SJSA1 (cell line): ENCODE measurements around the gene TOP2A. TPM values are rescaled to one million over a fixed set of nuclear protein-coding genes. Genes with fewer than 3 reads are reported as not detected.

Experiments used
- DNase-seq, 2 experiments: peaks; one replicate each; pipeline ENCODE4 v3.0.0-alpha.2; 2015 to 2020; ENCODE audit warnings: low spot score in 2 of 2, low read depth in 1 of 2
- H3K27ac ChIP-seq: fragments of 250-450 bp; sonication (Bioruptor Pico); 2 replicates; pipeline ENCODE4 v1.5.1; 2020; ENCODE audit warnings: mild to moderate bottlenecking, moderate library complexity
- H3K27me3 ChIP-seq: fragments of 250-450 bp; sonication (Bioruptor Pico); replicated peaks from 2 replicates; pipeline ENCODE4 v1.5.1; 2020; ENCODE audit warnings: mild to moderate bottlenecking, moderate library complexity
- H3K36me3 ChIP-seq: fragments of 250-450 bp; sonication (Bioruptor Pico); 2 replicates; pipeline ENCODE4 v1.5.1; 2020; ENCODE audit warnings: mild to moderate bottlenecking
- H3K4me1 ChIP-seq: fragments of 250-450 bp; sonication (Bioruptor Pico); replicated peaks from 2 replicates; pipeline ENCODE4 v1.6.1; 2021; ENCODE audit warnings: mild to moderate bottlenecking
- H3K4me3 ChIP-seq: fragments of 250-450 bp; sonication (Bioruptor Pico); 2 replicates; pipeline ENCODE4 v1.5.1; 2020; ENCODE audit warnings: mild to moderate bottlenecking
- H3K9me3 ChIP-seq: fragments of 250-450 bp; sonication (Bioruptor Pico); replicated peaks from 2 replicates; pipeline ENCODE4 v1.5.1; 2020; ENCODE audit warnings: mild to moderate bottlenecking
- total RNA-seq: library from RNA; depleted of rRNA; stranded (reverse); fragments of >200 nt; shearing (Covaris generic); gene quantifications from 2 replicates; pipeline ENCODE4 v1.2.3, GENCODE V29; 2014

The TOP2A gene
- total RNA-seq, 1 experiment from 2014 or later: 389 TPM

DNA sequence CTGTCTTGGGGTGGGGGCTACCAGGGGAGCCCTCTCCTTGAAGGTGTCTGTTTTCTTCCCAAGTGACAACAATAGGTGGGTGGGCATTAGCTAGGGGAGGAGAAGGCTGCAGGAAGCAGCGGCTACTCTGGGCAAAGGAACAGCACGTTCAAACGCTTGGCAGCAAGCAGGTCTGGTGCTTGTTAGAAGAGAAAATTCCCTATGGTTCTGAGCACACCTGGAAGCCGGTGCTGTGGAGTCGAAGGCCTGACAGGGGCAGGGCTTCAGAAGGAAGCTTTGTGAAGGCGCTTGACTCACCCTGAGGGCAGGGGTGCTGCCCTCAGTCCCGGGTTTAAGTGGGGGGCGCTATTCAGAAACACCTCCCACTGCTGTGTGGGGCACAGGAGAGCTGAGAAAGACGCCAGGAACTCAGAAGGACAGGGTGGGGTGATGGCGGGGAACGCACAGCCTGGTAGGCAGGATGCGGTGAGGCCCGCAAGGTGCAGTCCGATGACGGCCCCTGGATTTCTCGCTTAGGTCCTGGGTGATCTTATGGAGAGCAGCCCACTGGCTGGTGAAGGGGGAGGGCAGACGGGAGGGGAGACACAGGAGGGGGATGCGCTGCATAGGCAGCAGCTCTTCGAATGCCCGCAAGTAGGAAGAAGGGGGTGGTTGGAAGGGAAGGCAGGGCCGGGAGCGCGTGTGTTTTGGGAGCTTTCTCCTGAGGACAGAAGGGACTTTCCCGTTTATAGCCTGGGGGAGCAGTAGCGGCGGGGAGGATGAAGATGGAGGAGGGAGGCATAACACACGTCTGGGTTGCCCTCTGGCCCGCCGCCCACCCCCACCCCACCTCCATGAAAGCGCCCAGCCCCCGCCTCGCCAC, 56.4 kb downstream of the TOP2A start:
- Histone ChIP-seq H3K4me1 (peaks cover 30% of the 10 kb centered on the region), H3K36me3 (peaks cover 10% of the 10 kb centered on the region), H3K4me3 (no peak overlapping the region), H3K27ac (no peak overlapping the region), H3K9me3 (no peaks in the 10 kb centered on the region), H3K27me3 (no peaks in the 10 kb centered on the region)
- DNase-seq: no peak

DNA sequence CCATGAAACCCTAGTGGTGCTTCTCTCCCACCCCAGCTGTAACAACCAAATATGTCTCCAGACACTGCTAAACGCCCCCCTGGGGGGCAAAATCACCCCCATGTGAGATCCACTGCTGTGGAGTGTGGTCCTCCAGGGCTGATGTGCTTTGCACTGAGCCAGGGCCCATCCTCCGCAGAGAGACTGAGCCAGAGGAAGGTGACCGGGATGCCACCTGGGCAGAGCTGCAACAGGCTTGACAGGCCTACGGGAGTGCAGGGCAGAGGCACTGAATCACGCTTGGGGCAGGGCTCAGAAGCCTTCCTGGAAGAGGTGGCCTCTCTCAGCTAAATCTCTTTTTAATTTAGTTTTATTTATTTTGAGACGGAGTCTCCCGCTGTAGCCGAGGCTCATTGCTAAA, 57.6 kb downstream of the TOP2A start:
- Histone ChIP-seq H3K4me1 (peaks cover 34% of the 10 kb centered on the region), H3K9me3 (no peaks in the 10 kb centered on the region), H3K27ac (no peak overlapping the region), H3K36me3 (peaks cover 22% of the 10 kb centered on the region), H3K4me3 (no peak overlapping the region), H3K27me3 (no peaks in the 10 kb centered on the region)
- DNase-seq: no peak

DNA sequence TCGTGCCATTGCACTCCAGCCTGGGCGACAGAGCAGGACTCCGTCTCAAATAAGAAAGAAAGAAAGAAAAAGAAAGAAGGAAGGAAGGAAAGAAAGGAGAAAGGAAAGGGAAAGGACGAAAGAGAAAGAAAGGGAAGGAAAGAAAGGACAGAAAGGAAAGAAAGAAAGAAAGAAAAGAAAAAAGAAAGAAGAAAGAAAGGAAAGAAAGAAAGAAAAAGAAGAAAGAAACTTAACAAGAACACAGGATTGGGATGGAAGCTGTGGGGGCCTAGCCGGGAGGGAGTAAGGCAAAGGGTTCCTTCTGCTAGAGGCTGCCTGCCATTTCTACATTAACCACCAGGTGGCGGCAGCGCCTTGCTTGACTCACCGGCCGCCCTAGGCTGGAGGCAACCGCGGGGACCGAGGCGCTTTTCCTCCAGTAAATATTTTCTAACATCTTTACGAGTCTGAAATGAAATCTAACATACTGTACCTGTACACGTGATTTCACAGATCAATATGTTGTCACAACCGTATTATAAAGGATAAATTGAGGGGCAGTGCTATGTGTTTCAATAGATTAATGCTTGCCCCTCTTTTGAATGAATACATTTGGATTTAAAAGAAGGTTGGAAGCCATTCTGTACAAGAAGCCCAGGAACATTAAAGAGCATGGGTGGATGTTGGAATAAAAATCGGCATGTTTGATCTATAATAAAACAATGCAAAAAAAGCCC, 59.2 kb downstream of the TOP2A start:
- H3K9me3 ChIP-seq: no peaks in the 10 kb centered on the region
- no peaks in the 10 kb centered on the region for H3K27me3 ChIP-seq
- H3K27ac ChIP-seq: no peak overlapping the region
- peak; percentile 80 to 84 for DNase-seq
- H3K36me3 ChIP-seq: peaks cover 38% of the 10 kb centered on the region
- H3K4me3 ChIP-seq: no peak overlapping the region
- peaks cover 34% of the 10 kb centered on the region for H3K4me1 ChIP-seq

DNA sequence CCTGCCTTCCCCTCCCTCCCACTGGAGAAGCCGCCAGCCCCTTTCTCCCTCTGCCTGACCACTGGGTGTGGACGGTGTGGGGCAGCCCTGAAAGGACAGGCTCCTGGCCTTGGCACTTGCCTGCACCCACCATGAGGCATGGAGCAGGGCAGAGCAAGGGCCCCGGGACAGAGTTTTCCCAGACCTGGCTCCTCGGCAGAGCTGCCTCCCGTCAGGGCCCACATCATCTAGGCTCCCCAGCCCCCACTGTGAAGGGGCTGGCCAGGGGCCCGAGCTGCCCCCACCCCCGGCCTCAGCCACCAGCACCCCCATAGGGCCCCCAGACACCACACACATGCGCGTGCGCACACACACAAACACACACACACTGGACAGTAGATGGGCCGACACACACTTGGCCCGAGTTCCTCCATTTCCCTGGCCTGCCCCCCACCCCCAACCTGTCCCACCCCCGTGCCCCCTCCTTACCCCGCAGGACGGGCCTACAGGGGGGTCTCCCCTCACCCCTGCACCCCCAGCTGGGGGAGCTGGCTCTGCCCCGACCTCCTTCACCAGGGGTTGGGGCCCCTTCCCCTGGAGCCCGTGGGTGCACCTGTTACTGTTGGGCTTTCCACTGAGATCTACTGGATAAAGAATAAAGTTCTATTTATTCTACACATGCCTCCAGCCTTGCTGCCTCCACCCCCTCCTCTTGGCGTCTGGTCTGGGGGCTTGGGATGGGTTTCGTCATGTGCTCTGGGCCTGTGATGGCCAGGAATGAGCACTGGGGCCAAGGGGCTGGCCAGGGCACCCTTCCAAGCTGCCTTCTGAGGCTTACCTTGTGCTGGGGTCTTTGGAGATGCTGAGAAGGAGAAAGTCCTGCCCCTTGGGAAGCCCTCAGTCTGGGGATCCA, 60.5 kb downstream of the TOP2A start:
- Histone ChIP-seq H3K27ac (no peak overlapping the region), H3K36me3 (peaks cover 51% of the 10 kb centered on the region), H3K4me1 (peaks cover 21% of the 10 kb centered on the region), H3K4me3 (no peak overlapping the region), H3K9me3 (no peaks in the 10 kb centered on the region), H3K27me3 (no peaks in the 10 kb centered on the region)
- DNase-seq: no peak

DNA sequence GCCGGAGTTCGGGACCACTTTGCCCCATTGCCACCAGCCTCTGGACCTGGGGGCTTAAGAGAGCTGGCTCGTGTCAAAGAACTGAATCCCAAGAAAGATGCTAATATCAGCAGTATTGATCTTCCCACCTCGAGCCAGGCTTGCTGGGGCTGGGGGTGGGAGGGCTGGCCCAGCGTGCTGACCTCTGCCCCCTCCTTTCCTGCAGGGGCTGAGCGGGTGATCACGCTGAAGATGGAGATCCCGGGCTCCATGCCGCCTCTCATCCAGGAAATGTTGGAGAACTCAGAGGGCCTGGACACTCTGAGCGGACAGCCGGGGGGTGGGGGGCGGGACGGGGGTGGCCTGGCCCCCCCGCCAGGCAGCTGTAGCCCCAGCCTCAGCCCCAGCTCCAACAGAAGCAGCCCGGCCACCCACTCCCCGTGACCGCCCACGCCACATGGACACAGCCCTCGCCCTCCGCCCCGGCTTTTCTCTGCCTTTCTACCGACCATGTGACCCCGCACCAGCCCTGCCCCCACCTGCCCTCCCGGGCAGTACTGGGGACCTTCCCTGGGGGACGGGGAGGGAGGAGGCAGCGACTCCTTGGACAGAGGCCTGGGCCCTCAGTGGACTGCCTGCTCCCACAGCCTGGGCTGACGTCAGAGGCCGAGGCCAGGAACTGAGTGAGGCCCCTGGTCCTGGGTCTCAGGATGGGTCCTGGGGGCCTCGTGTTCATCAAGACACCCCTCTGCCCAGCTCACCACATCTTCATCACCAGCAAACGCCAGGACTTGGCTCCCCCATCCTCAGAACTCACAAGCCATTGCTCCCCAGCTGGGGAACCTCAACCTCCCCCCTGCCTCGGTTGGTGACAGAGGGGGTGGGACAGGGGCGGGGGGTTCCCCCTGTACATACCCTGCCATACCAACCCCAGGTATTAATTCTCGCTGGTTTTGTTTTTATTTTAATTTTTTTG, 61.6 kb downstream of the TOP2A start:
- peaks cover 19% of the 10 kb centered on the region for H3K4me1 ChIP-seq
- H3K4me3 ChIP-seq: no peak overlapping the region
- peaks cover 62% of the 10 kb centered on the region for H3K36me3 ChIP-seq
- no peaks in the 10 kb centered on the region for H3K9me3 ChIP-seq
- DNase-seq: no peak
- H3K27ac ChIP-seq: no peak overlapping the region
- no peaks in the 10 kb centered on the region for H3K27me3 ChIP-seq

DNA sequence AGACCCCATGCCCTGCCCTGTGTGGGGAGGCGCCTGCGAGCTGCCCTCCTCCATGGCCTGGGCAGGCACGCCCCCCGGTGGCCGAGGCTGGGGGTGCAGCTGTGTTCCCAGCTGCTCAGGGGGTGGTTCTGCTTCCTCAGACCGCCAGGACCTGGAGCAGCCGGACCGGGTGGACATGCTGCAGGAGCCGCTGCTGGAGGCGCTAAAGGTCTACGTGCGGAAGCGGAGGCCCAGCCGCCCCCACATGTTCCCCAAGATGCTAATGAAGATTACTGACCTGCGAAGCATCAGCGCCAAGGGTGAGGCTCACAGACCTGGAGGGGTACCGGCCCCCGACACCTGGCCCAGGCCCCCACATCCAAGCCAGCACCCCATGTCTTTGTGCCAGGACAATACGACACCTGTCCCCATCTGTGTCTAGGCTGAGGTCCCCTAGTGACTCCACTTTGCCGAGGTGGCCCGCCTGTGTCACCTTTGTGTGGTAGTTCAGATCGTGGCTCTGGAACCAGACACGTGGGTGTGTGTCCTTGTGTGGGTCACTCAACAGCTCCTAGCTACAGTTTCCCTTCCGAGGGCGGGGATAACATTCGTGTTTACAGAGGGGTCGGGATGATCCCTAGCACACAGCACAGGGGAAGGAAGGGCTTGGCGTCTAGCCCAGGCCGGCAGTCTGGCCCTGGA, 62.4 kb downstream of the TOP2A start:
- H3K27ac ChIP-seq: no peak overlapping the region
- DNase-seq: peak; percentile 62 to 70
- no peaks in the 10 kb centered on the region for H3K9me3 ChIP-seq

DNA sequence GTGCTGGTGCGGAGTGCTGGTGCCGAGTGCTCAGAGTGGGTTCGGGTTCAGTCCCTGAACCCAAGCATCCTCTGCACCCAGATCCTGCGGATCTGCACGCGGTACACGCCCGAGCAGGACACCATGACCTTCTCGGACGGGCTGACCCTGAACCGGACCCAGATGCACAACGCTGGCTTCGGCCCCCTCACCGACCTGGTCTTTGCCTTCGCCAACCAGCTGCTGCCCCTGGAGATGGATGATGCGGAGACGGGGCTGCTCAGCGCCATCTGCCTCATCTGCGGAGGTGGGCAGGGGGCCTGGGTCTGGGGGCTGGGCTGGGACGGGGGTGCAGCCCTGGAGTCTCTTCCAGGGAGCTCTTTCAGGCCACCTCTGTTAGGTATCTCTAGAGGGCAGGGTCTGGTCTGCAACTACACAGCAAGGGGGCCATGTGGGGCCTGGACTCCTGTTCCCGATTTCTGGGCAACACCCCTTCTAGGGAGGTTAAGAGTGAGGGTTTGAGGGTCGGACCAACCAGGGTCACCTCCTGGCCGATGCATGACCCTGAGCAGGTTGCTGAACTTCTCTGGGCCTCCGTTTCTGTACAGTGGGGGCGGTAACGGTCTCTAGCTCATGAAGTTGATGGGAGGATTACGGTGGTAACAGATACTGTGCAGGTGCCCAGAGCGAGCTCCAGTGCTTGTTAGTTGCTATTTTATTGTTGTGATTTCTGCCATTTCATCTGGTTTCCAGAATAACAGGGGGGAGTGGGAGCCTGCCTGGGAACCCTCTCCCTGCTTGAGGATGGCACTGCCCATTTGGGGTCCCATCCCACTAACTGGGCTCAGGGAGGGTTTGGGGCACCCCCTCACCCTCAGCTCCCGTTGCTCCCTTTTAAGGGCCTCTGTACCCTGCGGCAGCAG, 63.2 kb downstream of the TOP2A start:
- no peaks in the 10 kb centered on the region for H3K9me3 ChIP-seq
- no peak overlapping the region for H3K27ac ChIP-seq
- no peak for DNase-seq
- H3K4me1 ChIP-seq: peaks cover 19% of the 10 kb centered on the region
- H3K36me3 ChIP-seq: peaks cover 76% of the 10 kb centered on the region
- H3K27me3 ChIP-seq: no peaks in the 10 kb centered on the region
- H3K4me3 ChIP-seq: no peak overlapping the region

More for the DNA sequence above, 62.4 kb downstream of the TOP2A start:
- peaks cover 19% of the 10 kb centered on the region for H3K4me1 ChIP-seq
- peaks cover 68% of the 10 kb centered on the region for H3K36me3 ChIP-seq
- H3K27me3 ChIP-seq: no peaks in the 10 kb centered on the region
- no peak overlapping the region for H3K4me3 ChIP-seq

DNA sequence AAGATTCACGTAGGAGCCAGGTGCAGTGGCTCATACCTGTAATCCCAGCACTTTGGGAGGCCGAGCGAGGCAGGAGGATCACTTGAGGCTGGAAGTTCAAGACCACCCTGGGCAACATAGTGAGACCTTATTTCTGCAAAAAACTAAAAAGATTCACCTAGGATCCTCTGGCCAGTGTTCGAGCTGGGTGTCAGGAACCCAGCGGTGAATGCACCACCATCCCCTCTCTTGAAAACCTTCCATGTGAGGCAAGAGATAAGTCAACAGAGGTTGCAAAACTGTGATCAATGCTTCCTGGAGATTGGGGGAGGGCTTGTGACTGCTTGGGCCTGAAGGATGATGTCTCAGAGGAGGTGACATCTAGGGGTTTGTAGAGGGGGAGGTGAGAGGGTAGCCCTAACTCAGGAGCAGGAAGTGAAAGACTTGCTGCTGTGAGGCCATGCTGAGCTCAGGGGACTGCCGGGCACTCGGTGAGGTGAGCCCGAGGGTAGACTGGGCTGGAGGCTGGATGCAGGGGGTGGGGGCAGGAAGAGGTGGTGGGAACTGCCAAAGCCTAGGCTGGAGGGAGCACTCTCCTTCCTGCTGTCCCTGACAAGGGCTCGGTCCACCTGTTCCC, 64.8 kb downstream of the TOP2A start:
- Histone ChIP-seq H3K27me3 (no peaks in the 10 kb centered on the region), H3K9me3 (no peaks in the 10 kb centered on the region), H3K4me3 (no peak overlapping the region), H3K36me3 (peaks cover 91% of the 10 kb centered on the region), H3K27ac (no peak overlapping the region), H3K4me1 (peaks cover 11% of the 10 kb centered on the region)
- no peak for DNase-seq

DNA sequence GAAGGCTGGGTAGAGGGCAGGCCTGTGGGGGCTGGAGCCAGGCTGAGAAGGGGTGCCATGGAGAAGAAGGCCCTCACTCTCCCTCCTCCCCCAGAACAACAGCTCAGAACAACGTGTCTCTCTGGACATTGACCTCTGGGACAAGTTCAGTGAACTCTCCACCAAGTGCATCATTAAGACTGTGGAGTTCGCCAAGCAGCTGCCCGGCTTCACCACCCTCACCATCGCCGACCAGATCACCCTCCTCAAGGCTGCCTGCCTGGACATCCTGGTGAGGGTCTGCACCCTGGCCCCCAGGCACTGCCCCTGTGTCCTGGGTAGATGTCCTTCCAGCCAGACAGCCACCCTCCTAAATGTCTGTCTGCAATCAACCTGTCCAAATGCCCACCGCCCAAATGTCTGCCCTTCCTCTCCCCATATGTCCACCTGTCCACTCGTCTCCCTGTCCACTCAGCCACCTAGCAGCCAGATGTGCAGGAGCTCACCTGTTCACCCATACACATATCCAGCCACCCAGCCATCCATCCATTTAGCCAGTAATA, 65.4 kb downstream of the TOP2A start:
- no peak for DNase-seq
- Histone ChIP-seq H3K27me3 (no peaks in the 10 kb centered on the region), H3K9me3 (no peaks in the 10 kb centered on the region), H3K27ac (no peak overlapping the region), H3K4me3 (no peak overlapping the region), H3K36me3 (peaks cover 88% of the 10 kb centered on the region), H3K4me1 (peaks cover 7% of the 10 kb centered on the region; the same call in 1 of the 2 replicates)

DNA sequence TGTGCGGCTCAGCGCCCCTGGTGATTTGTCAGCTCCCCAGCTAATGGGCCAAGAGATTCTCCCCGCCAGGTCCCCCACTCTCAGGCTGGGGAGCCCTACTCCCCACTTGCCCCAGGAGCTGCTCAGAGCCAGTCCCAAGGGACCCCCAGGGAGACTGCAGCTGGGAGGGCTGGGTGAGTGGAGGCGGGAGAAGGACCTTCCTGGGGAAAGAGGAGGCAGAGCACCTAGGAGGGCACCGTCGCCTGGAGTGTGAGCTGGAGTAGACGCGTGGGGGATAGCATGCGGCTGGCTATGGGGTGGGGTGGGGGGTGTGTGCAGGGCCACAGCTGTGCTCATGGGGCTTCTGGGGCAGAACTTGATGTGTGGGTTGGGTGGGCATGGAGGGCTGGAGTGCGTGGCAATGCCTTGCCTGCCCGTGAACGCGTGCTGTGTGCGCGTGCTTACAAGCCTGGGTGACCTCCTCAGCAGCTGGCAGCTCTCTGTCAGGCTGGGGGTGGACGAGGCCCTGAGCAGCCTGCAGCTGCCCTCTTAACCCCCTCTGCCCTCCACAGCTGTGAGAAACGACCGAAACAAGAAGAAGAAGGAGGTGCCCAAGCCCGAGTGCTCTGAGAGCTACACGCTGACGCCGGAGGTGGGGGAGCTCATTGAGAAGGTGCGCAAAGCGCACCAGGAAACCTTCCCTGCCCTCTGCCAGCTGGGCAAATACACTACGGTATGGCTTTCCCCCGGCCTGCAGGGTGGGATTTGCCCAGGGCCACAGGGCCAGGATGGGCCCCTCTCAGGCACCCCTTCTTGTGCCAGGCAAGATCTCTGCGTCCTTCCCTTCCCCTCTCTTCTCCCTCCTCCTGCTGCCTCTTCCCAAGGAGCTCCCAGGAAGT, 66.1 kb downstream of the TOP2A start:
- Histone ChIP-seq H3K27ac (no peak overlapping the region), H3K9me3 (no peaks in the 10 kb centered on the region), H3K27me3 (no peaks in the 10 kb centered on the region), H3K4me1 (peaks cover 14% of the 10 kb centered on the region), H3K36me3 (peaks cover 90% of the 10 kb centered on the region), H3K4me3 (no peak overlapping the region)
- no peak for DNase-seq
